Choroid plexus epithelial cell (primary cell): ENCODE results near the gene PHF21B.

ENCODE experiments used
- DNase-seq: peaks from one replicate; pipeline ENCODE4 v3.0.0-alpha.2; 2010; ENCODE audit warnings: low read depth
- H3K4me3 ChIP-seq: 2 replicates; pipeline ENCODE4 v1.5.1; 2011; ENCODE audit warnings: low read depth, mild to moderate bottlenecking, control low read depth, low read length, moderate library complexity
- TF ChIP-seq, protein P1 (sequence below): conservative IDR thresholded peaks from 2 replicates; pipeline ENCODE4 v1.5.1; 2011; ENCODE audit warnings: low read depth, mild to moderate bottlenecking, control low read depth, inconsistent platforms, low read length, moderate library complexity

PHF21B gene

GRCh38 chr22:45034821-45035220 is 25.0 kb upstream of the PHF21B start:
- no peak for DNase-seq
- no peak overlapping the region for H3K4me3 ChIP-seq
- TF ChIP-seq, protein P1, sequence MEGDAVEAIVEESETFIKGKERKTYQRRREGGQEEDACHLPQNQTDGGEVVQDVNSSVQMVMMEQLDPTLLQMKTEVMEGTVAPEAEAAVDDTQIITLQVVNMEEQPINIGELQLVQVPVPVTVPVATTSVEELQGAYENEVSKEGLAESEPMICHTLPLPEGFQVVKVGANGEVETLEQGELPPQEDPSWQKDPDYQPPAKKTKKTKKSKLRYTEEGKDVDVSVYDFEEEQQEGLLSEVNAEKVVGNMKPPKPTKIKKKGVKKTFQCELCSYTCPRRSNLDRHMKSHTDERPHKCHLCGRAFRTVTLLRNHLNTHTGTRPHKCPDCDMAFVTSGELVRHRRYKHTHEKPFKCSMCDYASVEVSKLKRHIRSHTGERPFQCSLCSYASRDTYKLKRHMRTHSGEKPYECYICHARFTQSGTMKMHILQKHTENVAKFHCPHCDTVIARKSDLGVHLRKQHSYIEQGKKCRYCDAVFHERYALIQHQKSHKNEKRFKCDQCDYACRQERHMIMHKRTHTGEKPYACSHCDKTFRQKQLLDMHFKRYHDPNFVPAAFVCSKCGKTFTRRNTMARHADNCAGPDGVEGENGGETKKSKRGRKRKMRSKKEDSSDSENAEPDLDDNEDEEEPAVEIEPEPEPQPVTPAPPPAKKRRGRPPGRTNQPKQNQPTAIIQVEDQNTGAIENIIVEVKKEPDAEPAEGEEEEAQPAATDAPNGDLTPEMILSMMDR, result no peak

GRCh38 chr22:45034156-45034555 is 24.4 kb upstream of the PHF21B start:
- DNase-seq, result no peak
- H3K4me3 ChIP-seq, result no peak overlapping the region
- TF ChIP-seq, protein P1, result no peak

- TF ChIP-seq, protein P1, result no peak
Observed at GRCh38 chr22:45033136-45033535, 23.3 kb upstream of the PHF21B start.

DNA sequence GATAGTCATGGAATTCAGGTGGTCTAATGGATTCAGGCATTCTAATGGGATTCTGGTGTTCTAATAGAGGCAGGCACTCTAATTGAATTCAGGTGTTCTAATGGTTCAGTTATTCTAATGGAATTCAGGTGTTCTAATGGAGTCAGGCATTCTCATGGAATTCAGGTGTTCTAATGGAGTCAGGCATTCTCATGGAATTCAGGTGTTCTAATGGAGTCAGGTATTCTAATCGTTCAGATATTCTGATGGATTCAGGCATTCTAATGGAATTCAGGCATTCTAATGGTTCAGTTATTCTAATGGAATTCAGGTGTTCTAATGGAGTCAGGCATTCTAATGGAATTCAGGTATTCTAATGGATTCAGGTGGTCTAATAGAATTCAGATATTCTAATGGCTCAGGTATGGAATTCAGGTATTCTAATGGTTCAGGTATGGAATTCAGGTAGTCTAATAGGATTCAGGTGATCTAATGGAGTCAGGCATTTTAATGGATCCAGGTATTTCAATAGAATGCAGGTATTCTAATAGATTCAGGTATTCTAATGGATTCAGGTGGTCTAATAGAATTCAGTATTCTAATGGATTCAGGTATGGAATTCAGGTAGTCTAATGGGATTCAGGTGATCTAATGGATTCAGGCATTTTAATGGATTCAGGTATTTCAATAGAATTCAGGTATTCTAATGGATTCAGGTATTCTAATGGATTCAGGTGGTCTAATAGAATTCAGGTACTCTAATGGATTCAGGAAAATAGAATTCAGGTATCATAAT is 22.0 kb upstream of the PHF21B start:
- no peak for DNase-seq
- no peak overlapping the region for H3K4me3 ChIP-seq
- TF ChIP-seq, protein P1, result no peak

More at GRCh38 chr22:45033136-45033535, 23.3 kb upstream of the PHF21B start:
- no peak for DNase-seq
- H3K4me3 ChIP-seq, result no peak overlapping the region

DNA sequence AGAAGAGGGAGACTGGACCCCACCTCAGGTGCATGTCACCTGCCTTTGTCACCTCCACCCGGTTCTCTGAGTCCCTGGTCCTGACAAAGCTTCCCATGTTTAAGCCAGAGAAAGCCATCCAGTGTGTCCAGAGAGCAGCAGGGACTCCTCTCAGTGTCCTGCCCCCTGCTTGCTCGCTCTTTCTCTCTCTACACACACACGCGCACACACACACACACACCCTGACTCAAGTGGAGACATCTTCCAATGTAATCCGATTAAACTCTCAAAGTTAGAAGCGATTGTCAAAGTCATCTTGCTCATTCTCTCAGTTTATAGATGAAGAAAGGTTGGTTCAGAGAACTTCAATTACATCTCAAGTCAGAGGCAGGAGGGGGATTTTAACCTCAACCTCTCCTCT is 19.7 kb upstream of the PHF21B start:
- TF ChIP-seq, protein P1, result no peak
- no peak overlapping the region for H3K4me3 ChIP-seq
- no peak for DNase-seq

GRCh38 chr22:45026511-45026910 is 16.7 kb upstream of the PHF21B start:
- TF ChIP-seq, protein P1, result no peak
- H3K4me3 ChIP-seq, result no peak overlapping the region
- no peak for DNase-seq

- DNase-seq, result no peak
- TF ChIP-seq, protein P1, result no peak
Observed at GRCh38 chr22:45023431-45023830, 13.6 kb upstream of the PHF21B start.

More at GRCh38 chr22:45023431-45023830, 13.6 kb upstream of the PHF21B start:
- no peak overlapping the region for H3K4me3 ChIP-seq
